ENCODE measurements around the gene FNDC11.

DNA sequence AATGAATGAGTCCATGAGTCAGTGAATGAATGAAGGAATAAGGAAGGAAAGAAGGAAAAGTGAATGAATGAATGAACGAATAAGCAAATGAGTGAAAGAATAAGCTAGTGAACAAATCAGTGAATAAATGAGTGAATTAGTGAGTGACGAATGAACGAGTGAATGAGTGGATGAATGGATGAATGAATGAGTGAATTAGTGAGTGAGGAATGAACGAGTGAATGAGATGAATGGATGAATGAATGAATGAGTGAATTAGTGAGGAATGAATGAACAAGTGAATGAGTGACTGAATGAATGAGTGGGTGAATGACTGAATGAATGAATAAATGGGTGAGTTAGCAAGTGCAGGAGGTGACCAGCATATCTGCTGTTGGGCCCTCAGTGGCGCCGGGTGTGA, 10.2 kb upstream of the FNDC11 start:
- TF ChIP-seq, protein P1, sequence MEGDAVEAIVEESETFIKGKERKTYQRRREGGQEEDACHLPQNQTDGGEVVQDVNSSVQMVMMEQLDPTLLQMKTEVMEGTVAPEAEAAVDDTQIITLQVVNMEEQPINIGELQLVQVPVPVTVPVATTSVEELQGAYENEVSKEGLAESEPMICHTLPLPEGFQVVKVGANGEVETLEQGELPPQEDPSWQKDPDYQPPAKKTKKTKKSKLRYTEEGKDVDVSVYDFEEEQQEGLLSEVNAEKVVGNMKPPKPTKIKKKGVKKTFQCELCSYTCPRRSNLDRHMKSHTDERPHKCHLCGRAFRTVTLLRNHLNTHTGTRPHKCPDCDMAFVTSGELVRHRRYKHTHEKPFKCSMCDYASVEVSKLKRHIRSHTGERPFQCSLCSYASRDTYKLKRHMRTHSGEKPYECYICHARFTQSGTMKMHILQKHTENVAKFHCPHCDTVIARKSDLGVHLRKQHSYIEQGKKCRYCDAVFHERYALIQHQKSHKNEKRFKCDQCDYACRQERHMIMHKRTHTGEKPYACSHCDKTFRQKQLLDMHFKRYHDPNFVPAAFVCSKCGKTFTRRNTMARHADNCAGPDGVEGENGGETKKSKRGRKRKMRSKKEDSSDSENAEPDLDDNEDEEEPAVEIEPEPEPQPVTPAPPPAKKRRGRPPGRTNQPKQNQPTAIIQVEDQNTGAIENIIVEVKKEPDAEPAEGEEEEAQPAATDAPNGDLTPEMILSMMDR (IDR thresholded peaks at IDR 0.05) = no peak
- TF ChIP-seq ZFX (IDR thresholded peaks at IDR 0.05; ENCODE audit: borderline replicate concordance) = no peak
